HepG2 (cell line): Measurements from ENCODE around the gene SCAI. TPM values are rescaled to one million over a fixed set of nuclear protein-coding genes. Genes with fewer than 3 reads are reported as not detected.

ENCODE experiments used
- ARID3A ChIP-seq: IDR thresholded peaks from 2 replicates; pipeline ENCODE4 v1.6.1; 2012; ENCODE audit warnings: low read depth, low read length, improper control_type of control experiment
- HMG20B ChIP-seq: conservative IDR thresholded peaks from 2 replicates; pipeline ENCODE4 v1.6.1; 2016; ENCODE audit warnings: missing genetic modification reagents, missing compliant biosample characterization
- KAT2B ChIP-seq: fragments of 150-350 bp; IDR thresholded peaks from 2 replicates; pipeline ENCODE4 v1.6.1; 2014; ENCODE audit warnings: low read depth, low read length, borderline replicate concordance
- KDM2A ChIP-seq: sonication (generic); formaldehyde crosslinking; IDR thresholded peaks from 2 replicates; pipeline ENCODE4 v1.4.0; 2020; ENCODE audit warnings: low read depth, missing genetic modification reagents, borderline replicate concordance
- NFE2L2 ChIP-seq: fragments of 150-350 bp; IDR thresholded peaks from 2 replicates; pipeline ENCODE4 v1.6.1; 2014; ENCODE audit warnings: low read length
- NFRKB ChIP-seq: fragments of 450-650 bp; IDR thresholded peaks from 2 replicates; pipeline ENCODE4 v1.6.1; 2017
- PITX1 ChIP-seq: sonication (generic); formaldehyde crosslinking; IDR thresholded peaks from 2 replicates; pipeline ENCODE4 v1.5.1; 2020; ENCODE audit warnings: mild to moderate bottlenecking, missing genetic modification reagents
- RXRB ChIP-seq: IDR thresholded peaks from 2 replicates; pipeline ENCODE4 v1.6.1; 2016; ENCODE audit warnings: borderline replicate concordance, missing genetic modification reagents, missing compliant biosample characterization
- TCF7 ChIP-seq: sonication (generic); IDR thresholded peaks from 2 replicates; pipeline ENCODE4 v1.6.1; 2016; ENCODE audit warnings: antibody characterized with exemption, low read depth
- TRIM24 ChIP-seq: sonication (generic); formaldehyde crosslinking; IDR thresholded peaks from 2 replicates; pipeline ENCODE4 v1.8.0; 2022; ENCODE audit warnings: mild to moderate bottlenecking, missing genetic modification reagents
- ZBTB20 ChIP-seq: sonication (generic); formaldehyde crosslinking; IDR thresholded peaks from 2 replicates; pipeline ENCODE4 v1.8.1; 2023; ENCODE audit warnings: missing genetic modification reagents, low read depth, mild to moderate bottlenecking, borderline replicate concordance
- ZBTB33 ChIP-seq: sonication (generic); formaldehyde crosslinking; IDR thresholded peaks from 2 replicates; pipeline ENCODE4 v1.4.0; 2020; ENCODE audit warnings: missing genetic modification reagents
- ZFP82 ChIP-seq: sonication (generic); formaldehyde crosslinking; IDR thresholded peaks from 2 replicates; pipeline ENCODE4 v1.5.1; 2020; ENCODE audit warnings: mild to moderate bottlenecking, missing genetic modification reagents, borderline replicate concordance
- ZNF121 ChIP-seq: sonication (generic); formaldehyde crosslinking; IDR thresholded peaks from 2 replicates; pipeline ENCODE4 v1.5.0; 2020; ENCODE audit warnings: mild to moderate bottlenecking, missing genetic modification reagents
- ZNF256 ChIP-seq: sonication (generic); formaldehyde crosslinking; conservative IDR thresholded peaks from 2 replicates; pipeline ENCODE4 v1.4.0; 2020; ENCODE audit warnings: missing genetic modification reagents
- ZNF543 ChIP-seq: sonication (generic); formaldehyde crosslinking; IDR thresholded peaks from 2 replicates; pipeline ENCODE4 v1.4.0; 2020; ENCODE audit warnings: mild to moderate bottlenecking, missing genetic modification reagents
- ZNF569 ChIP-seq: sonication (generic); formaldehyde crosslinking; IDR thresholded peaks from 2 replicates; pipeline ENCODE4 v1.5.0; 2020; ENCODE audit warnings: mild to moderate bottlenecking, missing genetic modification reagents, moderate library complexity, borderline replicate concordance
- ZNF598 ChIP-seq: sonication (generic); formaldehyde crosslinking; IDR thresholded peaks from 2 replicates; pipeline ENCODE4 v1.5.1; 2020; ENCODE audit warnings: mild to moderate bottlenecking, missing genetic modification reagents, borderline replicate concordance
- ZNF652 ChIP-seq: IDR thresholded peaks from 2 replicates; pipeline ENCODE4 v1.6.1; 2016; ENCODE audit warnings: low read depth, borderline replicate concordance
- polyA plus RNA-seq, 8 experiments: library from polyadenylated mRNA; depleted of rRNA in 3 of 8; stranded (reverse) in 7 of 8; unstranded in 1 of 8; fragments of >200 nt; fragmentation: Illumina TruSeq in 4 of 8; extraction: Trizol in 4 of 8; gene quantifications; 2 replicates each; pipeline versions ENCODE4 v1.2.1 to v1.2.3, GENCODE V29; 2011 to 2016; ENCODE audit warnings: low read depth in 4 of 8, missing spikeins in 1 of 8, mixed read lengths in 1 of 8; ENCODE audit not compliant: insufficient read depth in 1 of 8
- total RNA-seq, 5 experiments: library from RNA; depleted of rRNA; stranded (reverse); fragments of >200 nt; fragmentation: Illumina TruSeq; extraction: Trizol; gene quantifications; 2 replicates each; pipeline ENCODE4 v1.2.3, GENCODE V29; 2016; ENCODE audit warnings: low read depth in 1 of 5
- TF ChIP-seq, protein P1 (sequence below): sonication (generic); formaldehyde crosslinking; IDR thresholded peaks from 2 replicates; pipeline ENCODE4 v1.8.1; 2023; ENCODE audit warnings: mild to moderate bottlenecking, moderate library complexity, missing genetic modification reagents

The SCAI gene
- total and polyA plus RNA-seq, 2 of the 13 experiments (the other 11 are each of a cell fraction or from before 2014, with no cell fraction given): 4.4 to 8.4 TPM

DNA sequence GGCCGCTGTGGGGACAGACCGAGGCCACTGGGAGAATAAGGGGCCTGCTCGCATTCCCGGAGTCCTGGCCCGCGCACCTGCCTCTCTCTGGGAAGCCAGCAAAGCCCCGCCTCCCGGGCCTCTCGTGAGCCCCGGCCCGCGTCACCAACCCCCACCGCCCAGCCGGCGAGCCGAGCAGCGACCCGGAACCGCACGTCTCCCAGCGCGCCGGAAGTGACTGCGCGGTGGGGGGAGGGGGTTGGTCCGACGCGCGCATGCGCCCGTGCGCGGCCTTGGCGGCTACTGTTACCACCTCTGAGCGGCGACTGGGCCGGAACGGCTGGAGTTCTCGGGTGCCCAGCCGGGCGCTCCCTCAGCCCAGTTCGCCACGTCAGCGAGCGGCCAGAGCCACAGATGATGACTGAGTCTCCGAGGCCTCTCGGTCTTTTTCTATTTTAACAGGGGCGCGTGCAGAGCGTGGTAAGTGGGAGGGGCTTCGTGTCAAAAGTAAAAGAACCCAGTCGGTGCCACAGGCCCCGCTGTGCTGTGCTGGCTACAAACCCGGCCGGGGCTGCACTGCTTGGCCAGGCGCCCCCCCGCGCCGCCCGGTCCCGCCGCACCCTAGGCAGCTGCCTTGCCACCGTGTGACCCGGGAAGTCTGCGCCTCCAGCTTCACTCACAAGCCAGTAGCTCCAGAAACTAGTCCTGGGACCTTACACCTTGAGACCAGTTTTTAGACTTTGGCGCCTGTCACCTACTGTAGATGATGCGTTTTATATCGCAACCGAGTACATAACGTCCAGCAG lies 202.2 kb downstream of the SCAI start, which contains the start of gene GOLGA1 (continued):
- TF ChIP-seq NFRKB: no peak
- peak; percentile 11; the same call in 1 of the 2 replicates for TF ChIP-seq ARID3A
- TF ChIP-seq ZNF598 (CRISPR knock-in tag): 0 out of 2 replicates have a peak, but pooled peaks have one; percentile 58
- TF ChIP-seq ZBTB33 (CRISPR knock-in tag): peak; percentile 3; the same call in 1 of the 2 replicates
- TF ChIP-seq ZBTB20 (CRISPR knock-in tag): no peak; the same call in none of the 2 replicates
- TF ChIP-seq NFE2L2: no peak
- peak; percentile 17; the same call in 1 of the 2 replicates for TF ChIP-seq ZFP82
- TF ChIP-seq ZNF543 (CRISPR knock-in tag): peak; percentile 84; the same call in 1 of the 2 replicates
- TF ChIP-seq ZNF569 (CRISPR knock-in tag): peak; percentile 65; the same call in 1 of the 2 replicates
- no peak; the same call in 1 of the 2 replicates for TF ChIP-seq ZNF121 (CRISPR knock-in tag)
- no peak; the same call in 1 of the 2 replicates for TF ChIP-seq TCF7
- TF ChIP-seq KAT2B: no peak
- peak; percentile 63; the same call in 1 of the 2 replicates for TF ChIP-seq ZNF256 (CRISPR knock-in tag)
- no peak for TF ChIP-seq ZNF652 (CRISPR knock-in tag)
- TF ChIP-seq HMG20B (CRISPR knock-in tag): no peak
- TF ChIP-seq, protein P1, sequence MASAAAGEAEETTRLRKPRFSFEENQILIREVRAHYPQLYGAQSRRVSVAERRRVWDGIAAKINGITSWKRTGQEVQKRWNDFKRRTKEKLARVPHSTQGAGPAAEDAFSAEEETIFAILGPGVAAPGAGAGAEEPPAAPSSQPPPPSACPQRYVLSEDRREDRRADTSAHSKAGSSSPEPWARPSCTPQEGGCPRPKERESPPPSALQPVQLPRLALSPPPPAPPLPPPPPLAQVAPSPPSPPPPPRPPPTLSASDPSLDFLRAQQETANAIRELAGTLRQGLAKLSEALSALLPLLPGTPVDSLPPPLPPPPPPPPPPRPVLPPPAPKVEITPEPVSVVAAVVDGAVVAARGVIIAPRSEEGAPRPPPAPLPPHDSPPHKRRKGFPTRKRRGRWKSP (CRISPR knock-in tag): peak; percentile 57
- TF ChIP-seq KDM2A: peak; percentile 96
- peak; percentile 73; the same call in 1 of the 2 replicates for TF ChIP-seq RXRB (CRISPR knock-in tag)
- TF ChIP-seq TRIM24 (CRISPR knock-in tag): no peak
- TF ChIP-seq PITX1: no peak; the same call in 1 of the 2 replicates
